ENCODE measurements around the gene THYN1.

DNA sequence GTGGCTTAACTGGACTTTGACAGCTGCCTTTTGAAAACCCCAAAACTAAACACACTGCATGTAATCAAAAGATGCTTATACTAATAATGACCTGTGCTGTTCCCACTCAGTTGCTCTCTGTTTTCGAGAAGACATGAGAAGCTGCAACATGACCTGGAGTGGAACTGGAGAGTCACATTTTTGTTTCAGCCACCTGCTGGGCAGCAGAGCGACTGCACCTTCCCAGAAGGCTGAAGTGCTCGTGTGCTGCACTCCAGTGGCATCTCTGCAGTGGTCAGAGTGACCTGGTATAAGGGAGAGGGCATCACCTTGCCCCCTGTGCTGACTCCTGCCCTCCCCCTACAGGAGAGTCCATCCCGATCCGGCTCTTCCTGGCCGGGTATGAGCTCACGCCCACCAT, 8.6 kb downstream of the THYN1 start:
- TF ChIP-seq, protein P1, sequence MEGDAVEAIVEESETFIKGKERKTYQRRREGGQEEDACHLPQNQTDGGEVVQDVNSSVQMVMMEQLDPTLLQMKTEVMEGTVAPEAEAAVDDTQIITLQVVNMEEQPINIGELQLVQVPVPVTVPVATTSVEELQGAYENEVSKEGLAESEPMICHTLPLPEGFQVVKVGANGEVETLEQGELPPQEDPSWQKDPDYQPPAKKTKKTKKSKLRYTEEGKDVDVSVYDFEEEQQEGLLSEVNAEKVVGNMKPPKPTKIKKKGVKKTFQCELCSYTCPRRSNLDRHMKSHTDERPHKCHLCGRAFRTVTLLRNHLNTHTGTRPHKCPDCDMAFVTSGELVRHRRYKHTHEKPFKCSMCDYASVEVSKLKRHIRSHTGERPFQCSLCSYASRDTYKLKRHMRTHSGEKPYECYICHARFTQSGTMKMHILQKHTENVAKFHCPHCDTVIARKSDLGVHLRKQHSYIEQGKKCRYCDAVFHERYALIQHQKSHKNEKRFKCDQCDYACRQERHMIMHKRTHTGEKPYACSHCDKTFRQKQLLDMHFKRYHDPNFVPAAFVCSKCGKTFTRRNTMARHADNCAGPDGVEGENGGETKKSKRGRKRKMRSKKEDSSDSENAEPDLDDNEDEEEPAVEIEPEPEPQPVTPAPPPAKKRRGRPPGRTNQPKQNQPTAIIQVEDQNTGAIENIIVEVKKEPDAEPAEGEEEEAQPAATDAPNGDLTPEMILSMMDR (conservative IDR thresholded peaks at IDR 0.05 in 1 of 2, IDR thresholded peaks at IDR 0.05 in 1 of 2; ENCODE audit: low read depth in 1 of 2, low read length in 2 of 2): peak in 1 of 2 donors; percentile 44
- TF ChIP-seq EZH2 (IDR thresholded peaks at IDR 0.05; ENCODE audit: low read length, missing control alignments): no peak
